IMR-90 (cell line): Measurements from ENCODE around the gene JKAMP. TPM values are rescaled to one million over a fixed set of nuclear protein-coding genes. Genes with fewer than 3 reads are reported as not detected.

Experiments
- ATAC-seq: fragments of 200-7000 bp; cut with Tn5 transposase; 2 replicates; pipeline ENCODE4 v1.9.1; 2020; ENCODE audit warnings: low read depth, mild to moderate bottlenecking, moderate library complexity
- BruUV-seq: library from RNA; stranded (reverse); fragments of 400-500 nt; replicated peaks from 2 replicates; lab custom pipeline; 2021; lab: Mats Ljungman, UMichigan
- CTCF ChIA-PET: fragments of 300-600 bp; formaldehyde crosslinking; extraction: SDS; loops from one replicate; lab custom pipeline; 2021; ENCODE audit warnings: antibody characterized with exemption; lab: Yijun Ruan, JAX
- POLR2A ChIA-PET: fragments of 300-600 bp; sonication (Branson Sonifier 250); formaldehyde crosslinking; loops from one replicate; lab custom pipeline; 2022; ENCODE audit warnings: antibody characterized with exemption; ENCODE audit not compliant: unreplicated experiment; lab: Charles Lee
- DNase-seq: peaks from one replicate; pipeline ENCODE4 v3.0.0; 2013
- H2AFZ ChIP-seq: replicated peaks from 2 replicates; pipeline ENCODE3; 2013; ENCODE audit warnings: low read length, mild to moderate bottlenecking; ENCODE audit not compliant: poor library complexity
- H2AK5ac ChIP-seq: 2 replicates; pipeline ENCODE4 v1.6.1; 2013; ENCODE audit warnings: low read depth, low read length, inconsistent platforms
- H2AK9ac ChIP-seq: replicated peaks from 2 replicates; pipeline ENCODE3; 2013; ENCODE audit warnings: mild to moderate bottlenecking, low read depth, low read length, moderate library complexity; ENCODE audit not compliant: poor library complexity
- H2BK120ac ChIP-seq: 2 replicates; pipeline ENCODE4 v1.6.1; 2013; ENCODE audit warnings: low read depth, low read length, inconsistent platforms
- H2BK15ac ChIP-seq: 3 replicates; pipeline ENCODE4 v1.6.1; 2013; ENCODE audit warnings: low read depth, low read length, inconsistent platforms
- H2BK20ac ChIP-seq: 2 replicates; pipeline ENCODE4 v1.6.1; 2013; ENCODE audit warnings: low read depth, mild to moderate bottlenecking, inconsistent platforms, low read length, moderate library complexity
- H2BK5ac ChIP-seq: 2 replicates; pipeline ENCODE4 v1.6.1; 2013; ENCODE audit warnings: mild to moderate bottlenecking, low read depth, low read length, inconsistent platforms; ENCODE audit not compliant: poor library complexity, severe bottlenecking
- H3K14ac ChIP-seq: replicated peaks from 2 replicates; pipeline ENCODE4 v1.6.1; 2013; ENCODE audit warnings: low read depth, low read length, inconsistent platforms
- H3K18ac ChIP-seq: 2 replicates; pipeline ENCODE4 v1.6.1; 2013; ENCODE audit warnings: low read depth, low read length, control low read depth
- H3K23ac ChIP-seq: 2 replicates; pipeline ENCODE4 v1.6.1; 2013; ENCODE audit warnings: low read depth, low read length, inconsistent platforms
- H3K27ac ChIP-seq: 2 replicates; pipeline ENCODE4 v1.5.1; 2013; ENCODE audit warnings: mild to moderate bottlenecking, control low read depth, low read length; ENCODE audit not compliant: insufficient read depth
- H3K27me3 ChIP-seq: 2 replicates; pipeline ENCODE4 v1.6.1; 2013; ENCODE audit warnings: low read length; ENCODE audit not compliant: control insufficient read depth, insufficient read depth
- H3K36me3 ChIP-seq: 2 replicates; pipeline ENCODE4 v1.6.1; 2013; ENCODE audit warnings: low read length, mixed read lengths; ENCODE audit not compliant: control insufficient read depth, insufficient read depth
- H3K4ac ChIP-seq: 2 replicates; pipeline ENCODE4 v1.6.1; 2013; ENCODE audit warnings: low read depth, low read length, inconsistent platforms
- H3K4me1 ChIP-seq: 2 replicates; pipeline ENCODE4 v1.6.1; 2013; ENCODE audit warnings: low read length, mixed read lengths; ENCODE audit not compliant: control insufficient read depth, insufficient read depth
- H3K4me2 ChIP-seq: 2 replicates; pipeline ENCODE4 v1.6.1; 2013; ENCODE audit warnings: low read depth, mild to moderate bottlenecking, control low read depth, low read length, moderate library complexity
- H3K4me3 ChIP-seq: 2 replicates; pipeline ENCODE4 v1.5.1; 2013; ENCODE audit warnings: low read depth, mild to moderate bottlenecking, control low read depth, low read length, moderate library complexity; ENCODE audit not compliant: insufficient read depth
- H3K56ac ChIP-seq: 2 replicates; pipeline ENCODE4 v1.6.1; 2013; ENCODE audit warnings: low read length, inconsistent platforms; ENCODE audit not compliant: insufficient read depth; ENCODE audit errors: extremely low read depth
- H3K79me1 ChIP-seq, 2 experiments: 2 replicates each; pipeline ENCODE4 v1.6.1; 2013; ENCODE audit warnings: low read length in 2 of 2, inconsistent platforms in 1 of 2, low read depth in 1 of 2
- H3K9ac ChIP-seq: 2 replicates; pipeline ENCODE4 v1.6.1; 2013; ENCODE audit warnings: low read depth, low read length, control low read depth
- H3K9me1 ChIP-seq: 2 replicates; pipeline ENCODE4 v1.6.1; 2013; ENCODE audit warnings: low read length, inconsistent platforms; ENCODE audit not compliant: insufficient read depth
- H3K9me3 ChIP-seq: 2 replicates; pipeline ENCODE4 v1.6.1; 2013; ENCODE audit warnings: low read length; ENCODE audit not compliant: control insufficient read depth, insufficient read depth
- H4K20me1 ChIP-seq: 2 replicates; pipeline ENCODE4 v1.6.1; 2013; ENCODE audit warnings: low read length, inconsistent platforms; ENCODE audit not compliant: insufficient read depth
- H4K5ac ChIP-seq: 2 replicates; pipeline ENCODE4 v1.6.1; 2013; ENCODE audit warnings: mild to moderate bottlenecking, low read depth, low read length, control low read depth
- H4K8ac ChIP-seq, 2 experiments: 2 replicates each; pipeline ENCODE4 v1.6.1; 2013; ENCODE audit warnings: low read depth in 2 of 2, low read length in 2 of 2, control low read depth in 1 of 2, inconsistent platforms in 1 of 2
- H4K91ac ChIP-seq: 2 replicates; pipeline ENCODE4 v1.6.1; 2013; ENCODE audit warnings: low read depth, low read length, inconsistent platforms; ENCODE audit not compliant: insufficient read depth
- BHLHE40 ChIP-seq: fragments of 150-350 bp; IDR thresholded peaks from 2 replicates; pipeline ENCODE4 v1.6.1; 2016; ENCODE audit warnings: mild to moderate bottlenecking, low read depth, low read length
- WGBS, 2 experiments: methylation state at CpG; one replicate each; pipeline versions ENCODE4 v1.1.5 to v1.1.7; 2013; ENCODE audit warnings: missing lambda C conversion rate in 2 of 2; ENCODE audit not compliant: insufficient read length in 1 of 2; ENCODE audit errors: extremely low coverage in 2 of 2; 5-methylcytosine and 5-hydroxymethylcytosine counted together
- dilution Hi-C: fragments of 300-500 bp; cut with HindIII; formaldehyde crosslinking; loops from one replicate; pipeline ENCODE4 v1.14.3; 2018; ENCODE audit warnings: low sequenced_read_pairs; ENCODE audit not compliant: unreplicated experiment
- in situ Hi-C: fragments of 300-500 bp; cut with MboI; formaldehyde crosslinking; loops from 3 replicates; pipeline ENCODE4 v1.14.3; 2019; ENCODE audit warnings: low sequenced_read_pairs, inconsistent platforms, mixed read lengths
- intact Hi-C: fragments of 100-400 bp; cut with micrococcal nuclease; formaldehyde crosslinking; loops from 2 replicates; pipeline ENCODE4 v1.10.0; 2022
- polyA plus RNA-seq, 3 experiments: library from polyadenylated mRNA; depleted of rRNA; stranded (reverse); fragments of >200 nt; gene quantifications; 2 replicates each; pipeline ENCODE4 v1.2.3, GENCODE V29; 2012; ENCODE audit warnings: low replicate concordance in 1 of 3
- total RNA-seq: library from RNA; depleted of rRNA; stranded (reverse); fragments of >200 nt; gene quantifications from 2 replicates; pipeline ENCODE4 v1.2.3, GENCODE V29; 2012

Gene JKAMP
- total and polyA plus RNA-seq, 2 of the 4 experiments (the other 2 are of a cell fraction), result 62.2 to 101 TPM

DNA sequence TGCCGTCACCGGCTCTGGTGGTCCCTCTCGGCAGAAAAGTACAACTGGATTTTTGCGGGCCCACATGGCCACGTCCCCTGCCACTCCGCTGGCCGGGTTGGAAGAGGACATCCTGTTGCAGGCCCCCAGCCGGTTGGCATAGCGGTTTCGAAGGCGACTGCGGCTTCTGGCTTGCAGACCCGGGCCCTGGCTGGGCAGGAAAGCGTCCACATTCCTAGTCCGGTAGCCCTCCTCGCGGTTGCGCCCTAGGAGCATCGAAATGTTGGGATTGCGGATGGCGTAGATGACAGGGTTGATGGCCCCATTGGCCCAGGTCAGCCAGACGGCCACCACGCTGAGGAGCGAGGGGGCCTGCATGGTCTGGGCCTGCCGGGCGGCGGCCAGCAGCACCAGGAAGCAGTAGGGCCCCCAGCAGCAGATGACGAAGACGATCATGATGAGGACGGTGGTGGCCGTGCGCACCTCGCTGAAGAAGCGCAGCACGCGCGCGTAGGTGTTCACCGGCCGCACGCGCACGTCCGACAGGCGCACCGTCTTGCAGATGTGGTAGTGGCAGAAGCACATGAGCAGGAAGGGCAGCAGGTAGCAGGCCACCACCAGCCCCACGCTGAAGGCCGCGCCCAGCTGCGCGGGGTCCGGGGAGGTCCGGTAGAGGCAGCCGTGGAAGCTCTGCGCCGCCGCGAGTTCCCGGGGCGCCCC is 20.4 kb upstream of the JKAMP start:
- Histone ChIP-seq H3K4ac (peak overlapping the region; percentile 56; the same call in 1 of the 2 replicates), H3K9me1 (peaks cover 10% of the 10 kb centered on the region; the same call in 1 of the 2 replicates), H3K4me1 (peaks cover 6% of the 10 kb centered on the region), H2AK5ac (peak overlapping the region; percentile 56), H3K9me3 (no peaks in the 10 kb centered on the region), H3K56ac (no peak overlapping the region), H3K79me1 (peaks cover 12 to 23% of the 10 kb centered on the region in 2 experiments), H2BK120ac (no peak overlapping the region), H3K9ac (peak overlapping the region; percentile 19; the same call in 1 of the 2 replicates), H3K36me3 (peaks cover 18% of the 10 kb centered on the region), H3K4me2 (peak overlapping the region; percentile 74), H4K5ac (no peak overlapping the region), H4K20me1 (peaks cover 22% of the 10 kb centered on the region; the same call in 1 of the 2 replicates), H4K8ac (peak overlapping the region; percentile 1 to 62; a peak in 2 of 4 replicates), H2BK5ac (no peak overlapping the region), H2AFZ (peak overlapping the region; percentile 92), H3K27me3 (no peaks in the 10 kb centered on the region), H3K27ac (peak overlapping the region; percentile 7; the same call in 1 of the 2 replicates), H3K14ac (0 out of 2 replicates have a peak overlapping the region, but pooled peaks have one; percentile 29), H4K91ac (no peak overlapping the region), H3K23ac (0 out of 2 replicates have a peak overlapping the region, but pooled peaks have one; percentile 17), H2AK9ac (peak overlapping the region; percentile 25), H2BK15ac (no peak overlapping the region), H3K4me3 (peak overlapping the region; percentile 38; the same call in 1 of the 2 replicates), H2BK20ac (no peak overlapping the region), H3K18ac (no peak overlapping the region)
- DNase-seq (no peak), ATAC-seq (no peak)
- BruUV-seq, result no TSS peak
- no peak for TF ChIP-seq BHLHE40
- 79% methylated on average over 16 of the region's 60 CpGs; no CpG with 5 or more reads in 1 of the 2 experiments for WGBS, 2 experiments
- ChIA-PET POLR2A (no interaction called here), CTCF (no interaction called here)
- intact Hi-C loops, result no loop called here
- dilution Hi-C loops, result no loop called here
- in situ Hi-C loops, result loop anchor here (25.0 kb wide), 2 partner anchors 827 to 977 kb away; partner anchors contain the start of gene DACT1
